Measurements from ENCODE around the gene COL23A1.

Gene COL23A1

GRCh38 chr5:178460174-178460573, 130.0 kb downstream of the COL23A1 start:
- H3K23ac ChIP-seq (ENCODE audit: low read length): no peak overlapping the region
- H3K56ac ChIP-seq (ENCODE audit: low read length): no peak overlapping the region
- no peaks in the 10 kb centered on the region for H3K79me2 ChIP-seq (ENCODE audit: control insufficient read depth, insufficient read depth, low read length)
- no peak for DNase-seq
- H3K79me1 ChIP-seq (ENCODE audit: low read length): no peaks in the 10 kb centered on the region
- no peaks in the 10 kb centered on the region for H3K36me3 ChIP-seq (ENCODE audit: control insufficient read depth, insufficient read depth, low read length)
- H3K9ac ChIP-seq (ENCODE audit: low read length): no peak overlapping the region
- H3K4ac ChIP-seq (ENCODE audit: low read depth, low read length): no peak overlapping the region
- no peak overlapping the region for H3K4me3 ChIP-seq (ENCODE audit: low read length)
- no peaks in the 10 kb centered on the region for H3K27me3 ChIP-seq (ENCODE audit: insufficient read depth, low read length, poor library complexity)
- no peak overlapping the region for H2BK120ac ChIP-seq (ENCODE audit: low read depth, low read length)
- no peak overlapping the region for H3K4me2 ChIP-seq (ENCODE audit: low read length)
- H3K4me1 ChIP-seq (ENCODE audit: control insufficient read depth, low read depth, low read length): no peaks in the 10 kb centered on the region
- H4K8ac ChIP-seq (ENCODE audit: low read depth, low read length): no peak overlapping the region
- no peak overlapping the region for H2BK15ac ChIP-seq (replicated peaks; ENCODE audit: low read depth)
- no peak overlapping the region for H4K5ac ChIP-seq (ENCODE audit: low read length)
- H3K27ac ChIP-seq (ENCODE audit: low read depth, low read length): no peak overlapping the region
- no peak overlapping the region for H2AK5ac ChIP-seq (ENCODE audit: low read length)
- no peak overlapping the region for H2BK5ac ChIP-seq (ENCODE audit: low read length)
- WGBS (ENCODE audit: extremely low coverage, insufficient coverage, low lambda C conversion rate): no CpG with 5 or more reads among the region's 3 CpGs
- H3K18ac ChIP-seq (ENCODE audit: low read length): no peak overlapping the region

GRCh38 chr5:178458140-178458539, 132.1 kb downstream of the COL23A1 start:
- no CpG with 5 or more reads among the region's 8 CpGs for WGBS (ENCODE audit: extremely low coverage, insufficient coverage, low lambda C conversion rate)
- H3K23ac ChIP-seq (ENCODE audit: low read length): no peak overlapping the region

GRCh38 chr5:178457471-178457870, 132.7 kb downstream of the COL23A1 start:
- Histone ChIP-seq H3K79me2 (ENCODE audit: control insufficient read depth, insufficient read depth, low read length) (no peaks in the 10 kb centered on the region), H2BK15ac (replicated peaks; ENCODE audit: low read depth) (no peak overlapping the region), H3K36me3 (ENCODE audit: control insufficient read depth, insufficient read depth, low read length) (no peaks in the 10 kb centered on the region), H3K27me3 (ENCODE audit: insufficient read depth, low read length, poor library complexity) (no peaks in the 10 kb centered on the region), H3K79me1 (ENCODE audit: low read length) (no peaks in the 10 kb centered on the region), H3K4me1 (ENCODE audit: control insufficient read depth, low read depth, low read length) (no peaks in the 10 kb centered on the region), H2AK5ac (ENCODE audit: low read length) (no peak overlapping the region), H3K23ac (ENCODE audit: low read length) (no peak overlapping the region), H2BK120ac (ENCODE audit: low read depth, low read length) (no peak overlapping the region), H3K9ac (ENCODE audit: low read length) (no peak overlapping the region), H3K56ac (ENCODE audit: low read length) (no peak overlapping the region), H3K4me2 (ENCODE audit: low read length) (no peak overlapping the region), H3K4me3 (ENCODE audit: low read length) (no peak overlapping the region), H3K18ac (ENCODE audit: low read length) (no peak overlapping the region), H3K4ac (ENCODE audit: low read depth, low read length) (no peak overlapping the region), H4K8ac (ENCODE audit: low read depth, low read length) (no peak overlapping the region), H3K27ac (ENCODE audit: low read depth, low read length) (no peak overlapping the region), H4K5ac (ENCODE audit: low read length) (no peak overlapping the region), H2BK5ac (ENCODE audit: low read length) (no peak overlapping the region)
- DNase-seq: no peak
- no CpG with 5 or more reads among the region's 4 CpGs for WGBS (ENCODE audit: extremely low coverage, insufficient coverage, low lambda C conversion rate)

More at GRCh38 chr5:178458140-178458539, 132.1 kb downstream of the COL23A1 start:
- Histone ChIP-seq H4K8ac (ENCODE audit: low read depth, low read length) (no peak overlapping the region), H3K27me3 (ENCODE audit: insufficient read depth, low read length, poor library complexity) (no peaks in the 10 kb centered on the region), H2BK15ac (replicated peaks; ENCODE audit: low read depth) (no peak overlapping the region), H3K4ac (ENCODE audit: low read depth, low read length) (no peak overlapping the region), H2BK120ac (ENCODE audit: low read depth, low read length) (no peak overlapping the region), H3K4me1 (ENCODE audit: control insufficient read depth, low read depth, low read length) (no peaks in the 10 kb centered on the region), H3K4me2 (ENCODE audit: low read length) (no peak overlapping the region), H2AK5ac (ENCODE audit: low read length) (no peak overlapping the region), H2BK5ac (ENCODE audit: low read length) (no peak overlapping the region), H3K4me3 (ENCODE audit: low read length) (no peak overlapping the region), H4K5ac (ENCODE audit: low read length) (no peak overlapping the region), H3K27ac (ENCODE audit: low read depth, low read length) (no peak overlapping the region), H3K79me1 (ENCODE audit: low read length) (no peaks in the 10 kb centered on the region), H3K9ac (ENCODE audit: low read length) (no peak overlapping the region), H3K79me2 (ENCODE audit: control insufficient read depth, insufficient read depth, low read length) (no peaks in the 10 kb centered on the region), H3K36me3 (ENCODE audit: control insufficient read depth, insufficient read depth, low read length) (no peaks in the 10 kb centered on the region), H3K56ac (ENCODE audit: low read length) (no peak overlapping the region), H3K18ac (ENCODE audit: low read length) (no peak overlapping the region)
- no peak for DNase-seq

- no peak overlapping the region for H3K4me2 ChIP-seq (ENCODE audit: low read length)
- no CpG with 5 or more reads among the region's 14 CpGs for WGBS (ENCODE audit: extremely low coverage, insufficient coverage, low lambda C conversion rate)
- no peak overlapping the region for H3K18ac ChIP-seq (ENCODE audit: low read length)
- no peaks in the 10 kb centered on the region for H3K36me3 ChIP-seq (ENCODE audit: control insufficient read depth, insufficient read depth, low read length)
- no peaks in the 10 kb centered on the region for H3K79me1 ChIP-seq (ENCODE audit: low read length)
- no peaks in the 10 kb centered on the region for H3K27me3 ChIP-seq (ENCODE audit: insufficient read depth, low read length, poor library complexity)
- H2BK120ac ChIP-seq (ENCODE audit: low read depth, low read length): no peak overlapping the region
- H4K5ac ChIP-seq (ENCODE audit: low read length): no peak overlapping the region
- H3K27ac ChIP-seq (ENCODE audit: low read depth, low read length): no peak overlapping the region
- H2BK5ac ChIP-seq (ENCODE audit: low read length): no peak overlapping the region
- peaks cover 3% of the 10 kb centered on the region for H3K4me1 ChIP-seq (ENCODE audit: control insufficient read depth, low read depth, low read length)
- no peak overlapping the region for H2AK5ac ChIP-seq (ENCODE audit: low read length)
- H2BK15ac ChIP-seq (replicated peaks; ENCODE audit: low read depth): no peak overlapping the region
- no peak overlapping the region for H3K4me3 ChIP-seq (ENCODE audit: low read length)
- no peak overlapping the region for H3K56ac ChIP-seq (ENCODE audit: low read length)
- H3K23ac ChIP-seq (ENCODE audit: low read length): peak overlapping the region; percentile 45
- no peak overlapping the region for H3K9ac ChIP-seq (ENCODE audit: low read length)
- H3K79me2 ChIP-seq (ENCODE audit: control insufficient read depth, insufficient read depth, low read length): no peaks in the 10 kb centered on the region
- no peak for DNase-seq
- no peak overlapping the region for H3K4ac ChIP-seq (ENCODE audit: low read depth, low read length)
- H4K8ac ChIP-seq (ENCODE audit: low read depth, low read length): no peak overlapping the region
Measured at GRCh38 chr5:178455480-178455835, 134.7 kb downstream of the COL23A1 start.

- Histone ChIP-seq H3K9ac (ENCODE audit: low read length) (no peak overlapping the region), H2BK5ac (ENCODE audit: low read length) (no peak overlapping the region), H3K79me2 (ENCODE audit: control insufficient read depth, insufficient read depth, low read length) (no peaks in the 10 kb centered on the region), H3K4ac (ENCODE audit: low read depth, low read length) (no peak overlapping the region), H3K4me3 (ENCODE audit: low read length) (no peak overlapping the region), H3K36me3 (ENCODE audit: control insufficient read depth, insufficient read depth, low read length) (no peaks in the 10 kb centered on the region), H2AK5ac (ENCODE audit: low read length) (no peak overlapping the region), H3K79me1 (ENCODE audit: low read length) (no peaks in the 10 kb centered on the region), H3K27me3 (ENCODE audit: insufficient read depth, low read length, poor library complexity) (no peaks in the 10 kb centered on the region), H3K56ac (ENCODE audit: low read length) (no peak overlapping the region), H4K8ac (ENCODE audit: low read depth, low read length) (no peak overlapping the region), H3K18ac (ENCODE audit: low read length) (no peak overlapping the region), H4K5ac (ENCODE audit: low read length) (no peak overlapping the region), H2BK15ac (replicated peaks; ENCODE audit: low read depth) (no peak overlapping the region), H3K4me1 (ENCODE audit: control insufficient read depth, low read depth, low read length) (peaks cover 8% of the 10 kb centered on the region), H3K4me2 (ENCODE audit: low read length) (no peak overlapping the region), H2BK120ac (ENCODE audit: low read depth, low read length) (no peak overlapping the region), H3K27ac (ENCODE audit: low read depth, low read length) (no peak overlapping the region), H3K23ac (ENCODE audit: low read length) (no peak overlapping the region)
- DNase-seq: no peak
- WGBS (ENCODE audit: extremely low coverage, insufficient coverage, low lambda C conversion rate): no CpG with 5 or more reads among the region's 22 CpGs
Measured at GRCh38 chr5:178454821-178455479, 135.2 kb downstream of the COL23A1 start.

GRCh38 chr5:178454303-178454702, 135.9 kb downstream of the COL23A1 start:
- no peak overlapping the region for H2AK5ac ChIP-seq (ENCODE audit: low read length)
- no peak overlapping the region for H3K4me3 ChIP-seq (ENCODE audit: low read length)
- peak; percentile 57 for DNase-seq
- no peaks in the 10 kb centered on the region for H3K27me3 ChIP-seq (ENCODE audit: insufficient read depth, low read length, poor library complexity)
- H3K9ac ChIP-seq (ENCODE audit: low read length): no peak overlapping the region
- H3K4ac ChIP-seq (ENCODE audit: low read depth, low read length): no peak overlapping the region
- peaks cover 12% of the 10 kb centered on the region for H3K4me1 ChIP-seq (ENCODE audit: control insufficient read depth, low read depth, low read length)
- H3K27ac ChIP-seq (ENCODE audit: low read depth, low read length): no peak overlapping the region
- no peak overlapping the region for H3K23ac ChIP-seq (ENCODE audit: low read length)
- no peak overlapping the region for H2BK15ac ChIP-seq (replicated peaks; ENCODE audit: low read depth)
- H3K79me2 ChIP-seq (ENCODE audit: control insufficient read depth, insufficient read depth, low read length): no peaks in the 10 kb centered on the region
- H3K36me3 ChIP-seq (ENCODE audit: control insufficient read depth, insufficient read depth, low read length): no peaks in the 10 kb centered on the region
- no peaks in the 10 kb centered on the region for H3K79me1 ChIP-seq (ENCODE audit: low read length)
- H3K18ac ChIP-seq (ENCODE audit: low read length): no peak overlapping the region
- H3K56ac ChIP-seq (ENCODE audit: low read length): no peak overlapping the region
- H4K8ac ChIP-seq (ENCODE audit: low read depth, low read length): no peak overlapping the region
- no peak overlapping the region for H2BK120ac ChIP-seq (ENCODE audit: low read depth, low read length)
- H3K4me2 ChIP-seq (ENCODE audit: low read length): no peak overlapping the region
- no CpG with 5 or more reads among the region's 3 CpGs for WGBS (ENCODE audit: extremely low coverage, insufficient coverage, low lambda C conversion rate)
- no peak overlapping the region for H2BK5ac ChIP-seq (ENCODE audit: low read length)
- no peak overlapping the region for H4K5ac ChIP-seq (ENCODE audit: low read length)

Data from mesendoderm (in vitro differentiated cells).